GM12878 (cell line): Measurements from ENCODE around the gene PLB1. TPM values are rescaled to one million over a fixed set of nuclear protein-coding genes. Genes with fewer than 3 reads are reported as not detected.

Experiments
- ATAC-seq: fragments of 200-7000 bp; cut with Tn5 transposase; 3 replicates; pipeline ENCODE4 v1.9.1; 2020; ENCODE audit warnings: mild to moderate bottlenecking, moderate library complexity
- BruUV-seq: library from RNA; stranded (reverse); fragments of 400-500 nt; replicated peaks from 2 replicates; lab custom pipeline; 2021; lab: Mats Ljungman, UMichigan
- CTCF ChIA-PET: fragments of 300-600 bp; sonication (Branson Sonifier 250); formaldehyde crosslinking; extraction: SDS; loops from one replicate; lab custom pipeline; 2021; ENCODE audit warnings: inconsistent platforms; lab: Yijun Ruan, JAX
- POLR2A ChIA-PET: fragments of 350-600 bp; formaldehyde crosslinking; extraction: SDS; loops from one replicate; lab custom pipeline; 2021; ENCODE audit warnings: inconsistent platforms; lab: Charles Lee
- RAD21 ChIA-PET: fragments of 300-600 bp; sonication (Branson Sonifier 250); formaldehyde crosslinking; loops from one replicate; lab custom pipeline; 2023; ENCODE audit warnings: antibody characterized with exemption; ENCODE audit not compliant: unreplicated experiment; lab: Charles Lee
- SMC1A ChIA-PET: fragments of 300-600 bp; sonication (Branson Sonifier 250); formaldehyde crosslinking; loops from one replicate; lab custom pipeline; 2023; ENCODE audit not compliant: unreplicated experiment, uncharacterized antibody; lab: Charles Lee
- DNase-seq: peaks from one replicate; pipeline ENCODE4 v3.0.0-alpha.2; 2011; ENCODE audit warnings: low read depth, low spot score
- FAIRE-seq: peaks from 3 replicates; lab custom pipeline; 2011; peaks lifted over from hg19 to GRCh38; lab: Jason Lieb, UNC
- H2AFZ ChIP-seq: 2 replicates; pipeline ENCODE4 v1.6.0; 2011; ENCODE audit warnings: low read depth, low read length, control low read depth; ENCODE audit not compliant: control insufficient read depth
- H3K27ac ChIP-seq: 2 replicates; pipeline ENCODE4 v1.5.1; 2011; ENCODE audit warnings: control low read depth; ENCODE audit not compliant: control insufficient read depth, insufficient read depth
- H3K27me3 ChIP-seq, 2 experiments: replicated peaks in 1 of 2; 2 replicates each; pipeline versions ENCODE4 v1.6.0 to v1.6.1; 2011; ENCODE audit warnings: low read length in 1 of 2; ENCODE audit not compliant: control insufficient read depth in 2 of 2, insufficient read depth in 2 of 2
- H3K36me3 ChIP-seq, 2 experiments: 2 replicates each; pipeline ENCODE4 v1.5.1; 2011; ENCODE audit warnings: low read length in 1 of 2; ENCODE audit not compliant: control insufficient read depth in 2 of 2, insufficient read depth in 2 of 2
- H3K4me1 ChIP-seq: 2 replicates; pipeline ENCODE4 v1.6.1; 2011; ENCODE audit warnings: mild to moderate bottlenecking, low read length, moderate library complexity, mixed read lengths; ENCODE audit not compliant: control insufficient read depth, insufficient read depth
- H3K4me2 ChIP-seq: 2 replicates; pipeline ENCODE4 v1.6.0; 2011; ENCODE audit warnings: control low read depth; ENCODE audit not compliant: control insufficient read depth, insufficient read depth
- H3K4me3 ChIP-seq: fragments of 200-600 bp; sonication (generic); 2 replicates; pipeline ENCODE4 v1.5.1; 2016
- H3K79me2 ChIP-seq: 2 replicates; pipeline ENCODE4 v1.6.0; 2011; ENCODE audit warnings: low read length; ENCODE audit not compliant: control insufficient read depth, insufficient read depth
- H3K9ac ChIP-seq: 2 replicates; pipeline ENCODE4 v1.8.0; 2011; ENCODE audit warnings: low read length, control low read depth, mixed read lengths; ENCODE audit not compliant: control insufficient read depth, insufficient read depth
- H3K9me3 ChIP-seq: replicated peaks from 3 replicates; pipeline ENCODE4 v1.5.1; 2011; ENCODE audit warnings: mild to moderate bottlenecking, low read length; ENCODE audit not compliant: control insufficient read depth, insufficient read depth
- H4K20me1 ChIP-seq: 2 replicates; pipeline ENCODE4 v1.6.0; 2011; ENCODE audit not compliant: control insufficient read depth, insufficient read depth
- CUX1 ChIP-seq: IDR thresholded peaks from 2 replicates; pipeline ENCODE4 v1.6.1; 2012; ENCODE audit warnings: improper control_type of control experiment, low read depth, low read length; ENCODE audit not compliant: insufficient replicate concordance
- MYC ChIP-seq: IDR thresholded peaks from 2 replicates; pipeline ENCODE4 v1.6.1; 2011; ENCODE audit warnings: mild to moderate bottlenecking, low read length, moderate library complexity, inconsistent platforms; ENCODE audit not compliant: insufficient read depth, insufficient replicate concordance, insufficient read length, severe bottlenecking
- NR2C1 ChIP-seq: fragments of 450-650 bp; IDR thresholded peaks from 2 replicates; pipeline ENCODE4 v1.6.1; 2017; ENCODE audit warnings: antibody characterized with exemption, mild to moderate bottlenecking, moderate library complexity
- RAD21 ChIP-seq: IDR thresholded peaks from 2 replicates; pipeline ENCODE4 v1.6.1; 2011; ENCODE audit warnings: mild to moderate bottlenecking, low read depth, low read length, moderate library complexity; ENCODE audit not compliant: insufficient read depth
- RUNX3 ChIP-seq: IDR thresholded peaks from 2 replicates; pipeline ENCODE4 v1.6.1; 2012; ENCODE audit warnings: low read length, inconsistent platforms
- SMAD5 ChIP-seq: IDR thresholded peaks from 2 replicates; pipeline ENCODE4 v1.6.1; 2016; ENCODE audit warnings: antibody characterized with exemption, low read depth
- WGBS: methylation state at CpG from one replicate; pipeline ENCODE4 v1.1.6; 2016; ENCODE audit warnings: low lambda C conversion rate; ENCODE audit not compliant: insufficient replicate concordance, insufficient coverage; ENCODE audit errors: missing lambda C conversion rate; 5-methylcytosine and 5-hydroxymethylcytosine counted together
- in situ Hi-C: fragments of 300-500 bp; cut with MboI; formaldehyde crosslinking; loops from 9 replicates; pipeline ENCODE4 v1.14.3; 2018; ENCODE audit warnings: mixed read lengths
- intact Hi-C: fragments of 100-400 bp; cut with micrococcal nuclease; formaldehyde crosslinking; loops from one replicate; pipeline ENCODE4 v1.14.2; 2022; ENCODE audit not compliant: unreplicated experiment
- polyA plus RNA-seq, 11 experiments: library from polyadenylated mRNA; depleted of rRNA in 4 of 11; unstranded in 6 of 11; stranded (reverse) in 5 of 11; fragments of >200 nt; fragmentation: Nextera tagmentation in 4 of 11; fragmentation: Illumina TruSeq in 1 of 11; extraction: Ambion mirVana in 4 of 11; extraction: Trizol in 1 of 11; gene quantifications; 1 replicate in 1 of 11; 2 replicates in 10 of 11; pipeline versions ENCODE4 v1.2.1 to v1.2.3, GENCODE V29; 2011 to 2016; ENCODE audit warnings: inconsistent platforms in 2 of 11, missing spikeins in 2 of 11, low read depth in 1 of 11
- total RNA-seq, 4 experiments: library from RNA; depleted of rRNA in 3 of 4; stranded (reverse); fragments of >200 nt in 3 of 4; fragmentation: Illumina TruSeq in 1 of 4; extraction: Trizol in 1 of 4; gene quantifications; 2 replicates each; pipeline versions ENCODE4 v1.2.1 to v1.2.3, GENCODE V29; 2013 to 2021

Gene PLB1
- total and polyA plus RNA-seq, 10 of the 15 experiments (the other 5 are each of a cell fraction or from before 2014, with no cell fraction given), result 0.03 to 0.49 (median 0.28) TPM

- H3K4me1 ChIP-seq, result no peaks in the 10 kb centered on the region
- WGBS, result 6% methylated on average over 5 of the region's 5 CpGs
- no TSS peak for BruUV-seq
- in situ Hi-C loops, result no loop called here
- H3K36me3 ChIP-seq, result no peaks in the 10 kb centered on the region
- H2AFZ ChIP-seq, result no peak overlapping the region
- no peak overlapping the region for H3K4me3 ChIP-seq
- no peak overlapping the region for H3K27ac ChIP-seq
- POLR2A ChIA-PET, result no interaction called here
- no peak for FAIRE-seq
- intact Hi-C loops, result no loop called here
- peaks cover 0 to 1% of the 10 kb centered on the region in 2 experiments; a peak in 1 of 4 replicates for H3K27me3 ChIP-seq
- H3K9ac ChIP-seq, result no peak overlapping the region
- no peak for DNase-seq
- CTCF ChIA-PET, result no interaction called here
- SMC1A ChIA-PET, result no interaction called here
- no peaks in the 10 kb centered on the region for H3K9me3 ChIP-seq
- no peaks in the 10 kb centered on the region for H4K20me1 ChIP-seq
- ATAC-seq, result no peak
- TF ChIP-seq MYC, result no peak
- H3K4me2 ChIP-seq, result no peak overlapping the region
- RAD21 ChIA-PET, result no interaction called here
- no peaks in the 10 kb centered on the region for H3K79me2 ChIP-seq
Observed at GRCh38 chr2:28576714-28577113, 80.9 kb downstream of the PLB1 start.

GRCh38 chr2:28577791-28578680, 82.2 kb downstream of the PLB1 start:
- Histone ChIP-seq H3K27me3 (peaks cover 0 to 1% of the 10 kb centered on the region in 2 experiments; a peak in 1 of 4 replicates), H3K36me3 (no peaks in the 10 kb centered on the region), H3K4me1 (no peaks in the 10 kb centered on the region), H3K27ac (no peak overlapping the region), H3K4me3 (no peak overlapping the region), H4K20me1 (no peaks in the 10 kb centered on the region), H3K4me2 (no peak overlapping the region), H3K9ac (no peak overlapping the region), H3K79me2 (no peaks in the 10 kb centered on the region), H2AFZ (no peak overlapping the region), H3K9me3 (no peaks in the 10 kb centered on the region)
- RAD21 ChIA-PET, result no interaction called here
- intact Hi-C loops, result no loop called here
- CTCF ChIA-PET, result interaction anchor here (1.1 to 1.2 kb wide), 2 partner anchors 9 to 11 kb away, joined by 3 to 4 read pairs; no protein-coding TSS in a partner anchor
- POLR2A ChIA-PET, result no interaction called here
- FAIRE-seq (no peak), DNase-seq (no peak), ATAC-seq (no peak)
- SMC1A ChIA-PET, result no interaction called here
- 44% methylated on average over 16 of the region's 16 CpGs for WGBS
- in situ Hi-C loops, result no loop called here
- no TSS peak for BruUV-seq
- TF ChIP-seq RUNX3 (no peak), RAD21 (no peak), CUX1 (no peak), SMAD5 (no peak), NR2C1 (no peak)
